GM18508 (cell line): ENCODE data around the gene NF2.

ENCODE experiments used
- ATAC-seq: cut with Tn5 transposase; IDR thresholded peaks from one replicate; pipeline ENCODE4 v1.9.1; 2021; ENCODE audit warnings: moderate number of reproducible peaks; ENCODE audit not compliant: insufficient read depth, unreplicated experiment

NF2 gene

DNA sequence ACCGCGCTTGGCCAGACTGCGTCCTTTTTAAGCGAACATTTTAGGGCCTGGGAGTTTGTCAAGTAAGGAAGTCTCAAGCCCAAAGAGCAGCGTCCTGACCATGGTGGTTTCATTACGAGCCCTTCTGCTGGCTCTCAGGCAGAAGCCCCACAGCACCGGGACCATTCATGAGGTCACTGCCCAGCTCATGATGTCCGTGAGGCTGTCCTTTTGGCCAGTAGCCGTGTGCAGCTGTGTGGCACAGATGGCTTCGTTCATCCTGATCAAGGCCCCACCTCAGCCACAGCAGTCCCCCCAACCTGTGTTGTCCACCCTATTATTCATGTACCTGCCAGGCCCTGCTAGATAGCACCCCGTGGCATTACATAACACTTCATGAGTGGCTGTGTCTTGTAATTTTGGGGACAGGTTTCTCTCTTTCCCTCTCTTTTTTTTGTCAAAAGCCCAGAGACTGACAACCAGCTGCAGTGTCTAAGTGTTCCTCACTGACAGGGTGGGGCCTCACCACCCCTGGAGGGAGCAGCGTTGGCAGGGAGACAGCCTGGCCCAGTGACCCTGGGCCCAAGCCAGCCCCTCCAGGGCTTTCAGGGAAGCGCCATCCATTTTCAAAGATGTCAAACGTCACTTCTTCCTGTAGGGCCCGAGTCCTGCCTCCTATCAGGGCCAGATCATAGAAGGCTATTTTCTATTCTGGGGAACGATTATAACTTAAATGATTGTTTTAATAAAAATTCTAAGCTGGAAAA is 94.6 kb downstream of the NF2 start:
- ATAC-seq, result no peak

DNA sequence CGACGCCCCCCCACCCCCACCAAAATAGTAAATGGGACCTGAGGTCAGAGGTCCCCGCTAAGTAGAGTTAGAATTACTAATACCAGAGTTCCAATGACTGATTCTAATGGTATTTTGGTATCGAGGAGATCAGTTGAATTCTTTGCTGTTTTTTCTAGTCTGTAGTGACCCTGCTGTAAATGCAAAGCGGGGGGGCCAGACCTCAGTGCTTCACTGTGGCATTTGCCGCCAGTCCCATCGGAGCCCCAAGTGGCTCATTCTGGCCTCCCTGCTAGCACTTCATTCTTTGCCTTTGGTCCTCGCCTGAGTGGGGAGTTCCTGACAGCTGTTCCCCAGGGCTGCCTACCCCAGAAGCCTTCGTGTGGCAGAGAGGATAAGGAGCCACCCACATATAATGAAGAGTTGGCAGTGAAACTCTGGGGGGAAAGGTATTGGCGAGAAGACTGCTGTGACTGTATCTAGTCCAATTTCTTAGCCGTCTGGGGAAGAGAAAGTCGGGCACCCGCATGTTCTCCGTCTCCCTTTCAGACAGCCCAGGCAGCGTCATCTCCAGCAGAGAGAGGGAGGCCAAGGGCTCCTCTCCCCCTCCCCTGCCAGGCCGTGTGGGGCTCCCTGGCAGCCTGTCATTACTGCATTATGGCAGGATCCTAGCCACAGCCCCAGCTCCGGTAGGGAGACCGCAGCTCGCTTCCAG is 96.9 kb downstream of the NF2 start:
- no peak for ATAC-seq

GRCh38 chr22:29700900-29701154 is 97.4 kb downstream of the NF2 start:
- ATAC-seq, result no peak

GRCh38 chr22:29701155-29701999 is 97.9 kb downstream of the NF2 start:
- no peak for ATAC-seq

GRCh38 chr22:29702000-29702930 is 98.8 kb downstream of the NF2 start:
- no peak for ATAC-seq

GRCh38 chr22:29702931-29703501 is 99.6 kb downstream of the NF2 start:
- no peak for ATAC-seq

DNA sequence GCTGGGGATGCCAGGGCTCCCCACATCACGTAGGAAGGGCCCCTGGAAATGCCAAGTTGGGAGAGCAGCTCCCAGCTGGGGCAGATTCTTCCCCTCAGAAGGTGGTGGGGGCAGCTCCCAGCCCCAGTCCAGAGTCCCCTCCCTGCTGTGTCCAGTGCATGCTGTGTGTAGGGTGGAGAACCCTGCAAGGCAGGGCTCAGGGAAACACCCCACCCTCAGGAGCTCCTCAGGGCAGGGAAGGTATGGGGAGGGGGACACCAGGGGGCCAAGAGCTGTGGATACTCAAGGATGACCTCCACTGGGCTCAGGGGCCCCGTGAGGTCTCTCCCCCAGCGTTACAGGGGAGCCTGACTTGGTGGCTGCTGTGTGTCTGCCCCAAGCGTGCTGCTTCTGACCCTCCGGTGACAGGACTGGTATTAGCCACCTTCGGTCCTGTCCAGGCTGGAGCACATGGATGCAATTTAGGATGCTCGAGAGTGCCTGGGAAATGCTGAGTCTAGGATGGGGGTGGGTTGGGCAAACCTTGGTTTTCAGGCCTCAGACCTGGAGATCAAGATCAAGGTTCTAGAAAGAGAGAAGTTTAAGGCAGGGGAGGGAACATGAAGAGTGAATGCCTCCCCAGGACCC is 100.2 kb downstream of the NF2 start:
- ATAC-seq, result no peak

GRCh38 chr22:29704528-29705285 is 101.3 kb downstream of the NF2 start:
- ATAC-seq, result no peak

DNA sequence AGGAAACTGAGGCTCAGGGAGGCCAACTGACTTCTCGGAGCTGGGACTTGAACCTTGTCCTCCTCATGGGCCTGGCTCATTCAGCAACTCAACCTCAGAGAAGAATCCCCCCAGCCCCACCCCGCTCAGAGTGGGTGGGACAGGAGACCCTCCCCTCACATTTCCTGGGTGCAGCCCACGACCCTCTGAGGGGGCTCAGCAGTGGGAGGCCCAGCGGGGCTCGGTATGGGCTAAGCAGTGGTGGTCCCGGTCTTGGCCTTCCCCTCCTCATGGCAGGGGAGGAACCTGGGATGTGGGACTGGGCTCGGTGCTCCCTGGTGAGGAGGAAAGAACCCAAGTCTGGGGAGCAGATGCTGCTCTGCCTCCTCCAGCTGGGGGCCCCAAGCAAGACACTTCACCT is 102.2 kb downstream of the NF2 start:
- ATAC-seq, result no peak

- no peak for ATAC-seq
Observed at GRCh38 chr22:29706486-29706885, 103.1 kb downstream of the NF2 start.

- no peak for ATAC-seq
Observed at GRCh38 chr22:29707010-29707409, 103.6 kb downstream of the NF2 start.

DNA sequence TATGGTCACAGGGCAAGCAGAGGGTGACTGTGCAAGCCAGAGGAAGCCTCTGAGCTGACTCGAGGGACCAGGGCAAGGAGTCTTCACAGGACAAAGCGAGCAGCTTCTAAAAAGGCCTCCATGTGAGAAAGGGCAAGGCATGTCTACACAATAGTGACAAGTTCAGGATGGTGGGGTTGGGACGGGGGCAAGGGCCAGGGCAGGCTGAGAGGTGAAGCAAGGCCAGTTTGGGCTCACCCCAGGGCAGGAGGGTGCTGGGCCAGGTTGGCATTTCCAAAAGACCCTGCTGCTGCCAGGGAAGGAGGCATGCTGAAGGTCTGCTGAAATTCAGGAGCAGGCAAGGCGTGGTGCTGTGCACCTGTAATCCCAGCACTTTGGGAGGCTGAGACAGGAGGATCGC is 104.0 kb downstream of the NF2 start:
- ATAC-seq, result no peak

DNA sequence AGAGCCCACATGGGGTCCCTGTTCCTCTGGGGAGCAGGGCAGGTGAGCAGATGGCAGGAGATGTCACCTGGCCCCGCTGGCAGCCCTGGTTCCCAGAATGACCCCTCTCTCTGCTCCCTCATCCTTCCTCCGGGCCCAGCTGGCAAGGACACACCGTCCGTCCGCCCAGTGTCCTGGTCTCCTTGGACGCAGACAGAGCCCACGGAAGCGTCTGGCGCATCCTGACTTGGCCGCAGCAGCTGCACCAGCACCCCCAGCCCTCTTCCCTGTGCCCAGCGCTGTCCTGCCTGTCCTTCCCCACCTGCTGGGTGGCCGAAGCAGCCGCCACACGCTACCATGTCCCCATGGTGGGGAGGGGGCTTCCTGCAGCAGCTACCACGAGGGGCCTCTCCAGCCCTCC is 106.8 kb downstream of the NF2 start:
- no peak for ATAC-seq

DNA sequence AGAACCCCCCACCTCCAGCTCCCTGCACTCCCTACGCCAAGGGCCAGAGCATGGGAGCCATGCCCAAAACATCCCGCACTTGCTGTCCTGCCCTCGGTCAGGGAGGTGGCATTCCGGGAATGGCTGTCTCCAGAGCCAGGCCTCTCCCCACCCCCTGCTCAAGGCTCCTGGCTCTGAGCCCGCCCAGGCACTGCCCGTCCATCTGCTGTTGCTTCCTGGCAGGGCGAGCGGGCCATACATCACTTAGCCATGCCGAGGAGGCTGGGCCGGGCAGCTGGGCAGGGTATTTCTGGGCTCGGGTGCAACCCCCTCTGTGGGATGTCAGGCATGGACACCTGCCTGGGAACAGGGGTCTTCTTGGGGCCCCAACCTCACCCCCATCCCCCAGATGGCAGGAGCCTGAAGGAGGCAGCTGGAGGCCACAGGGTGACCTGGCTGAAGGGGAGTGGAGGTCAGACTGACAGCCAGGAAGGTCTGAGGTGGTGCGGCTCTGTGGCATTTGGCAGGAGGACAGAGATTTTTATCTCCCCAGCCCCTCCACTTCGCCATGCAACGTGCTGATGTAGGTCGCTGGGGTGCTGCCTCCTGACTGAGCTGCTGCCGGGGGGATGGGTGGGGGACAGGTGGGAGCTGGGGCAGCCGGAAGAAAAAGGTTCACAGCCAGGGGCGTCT is 107.6 kb downstream of the NF2 start:
- no peak for ATAC-seq

GRCh38 chr22:29712119-29712518 is 108.7 kb downstream of the NF2 start:
- no peak for ATAC-seq

- no peak for ATAC-seq
Observed at GRCh38 chr22:29713156-29713727, 109.8 kb downstream of the NF2 start.

DNA sequence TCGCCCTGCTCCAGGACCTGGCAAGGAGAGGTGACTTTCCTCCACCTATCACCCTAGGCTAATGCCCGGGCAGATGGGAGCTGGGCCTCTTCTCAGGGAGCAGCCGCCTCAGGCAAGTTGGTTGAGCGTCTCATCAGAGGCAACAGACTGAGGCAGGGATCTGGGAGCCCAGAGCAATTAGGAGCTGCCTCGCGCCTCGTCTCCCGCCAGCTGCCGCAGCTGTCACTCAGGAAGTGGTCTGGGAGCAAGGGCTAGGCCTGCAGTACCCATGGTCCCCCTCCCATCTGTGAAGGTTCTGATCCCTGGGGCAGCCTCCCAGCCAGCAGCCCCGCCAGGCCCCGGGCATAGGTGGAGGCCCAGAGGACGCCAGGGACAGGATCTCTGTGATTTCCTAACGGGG is 111.8 kb downstream of the NF2 start:
- ATAC-seq, result no peak

DNA sequence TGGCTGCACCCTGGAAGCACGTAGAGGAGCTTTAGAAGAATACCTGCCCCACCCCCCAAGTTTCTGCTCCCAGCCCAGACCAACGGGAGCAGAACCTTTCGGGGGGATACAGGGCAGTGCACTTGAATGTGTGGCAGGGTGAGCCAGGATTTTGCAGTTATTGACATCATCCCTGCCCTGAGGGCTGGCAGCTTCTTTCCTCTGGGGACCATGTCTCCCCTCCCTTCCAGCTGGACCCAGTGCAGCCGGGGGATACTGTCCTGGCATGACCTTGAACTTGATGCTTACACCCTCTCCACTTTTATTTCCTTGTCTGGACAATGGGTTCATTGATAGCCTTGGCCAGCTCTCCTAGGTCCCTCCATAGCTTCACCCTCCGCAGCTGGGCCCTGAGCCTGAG is 112.3 kb downstream of the NF2 start:
- no peak for ATAC-seq
